H1 (cell line): Measurements from ENCODE around the gene AP2A1. TPM values are rescaled to one million over a fixed set of nuclear protein-coding genes. Genes with fewer than 3 reads are reported as not detected.

Experiments used
- CTCF ChIA-PET: fragments of 300-600 bp; sonication (Branson Sonifier 250); formaldehyde crosslinking; loops from one replicate; lab custom pipeline; 2021; ENCODE audit not compliant: partially characterized antibody; lab: Charles Lee
- POLR2A ChIA-PET: fragments of 300-600 bp; sonication (Branson Sonifier 250); formaldehyde crosslinking; loops from one replicate; lab custom pipeline; 2021; ENCODE audit warnings: inconsistent platforms; ENCODE audit not compliant: partially characterized antibody; lab: Charles Lee
- DNase-seq, 2 experiments: peaks; one replicate each; pipeline versions ENCODE4 v3.0.0 to v3.0.0-alpha.2; 2010 to 2022; ENCODE audit warnings: low spot score in 2 of 2, low read depth in 1 of 2, mixed read lengths in 1 of 2
- FAIRE-seq: peaks from 2 replicates; lab custom pipeline; 2011; peaks lifted over from hg19 to GRCh38; lab: Jason Lieb, UNC
- H2AFZ ChIP-seq: 2 replicates; pipeline ENCODE4 v1.8.1; 2012; ENCODE audit warnings: low read length, inconsistent platforms
- H2AK5ac ChIP-seq: 2 replicates; pipeline ENCODE4 v1.6.1; 2013; ENCODE audit warnings: low read depth, low read length
- H2BK120ac ChIP-seq: replicated peaks from 2 replicates; pipeline ENCODE3; 2013; ENCODE audit warnings: low read depth, low read length, inconsistent platforms
- H2BK12ac ChIP-seq: 2 replicates; pipeline ENCODE4 v1.6.1; 2013; ENCODE audit warnings: low read depth, low read length
- H2BK15ac ChIP-seq: 2 replicates; pipeline ENCODE4 v1.6.1; 2013; ENCODE audit warnings: low read length
- H2BK20ac ChIP-seq: 2 replicates; pipeline ENCODE4 v1.6.1; 2013; ENCODE audit warnings: low read length
- H2BK5ac ChIP-seq: 2 replicates; pipeline ENCODE4 v1.6.1; 2013; ENCODE audit warnings: low read depth, low read length
- H3K14ac ChIP-seq: 2 replicates; pipeline ENCODE4 v1.6.1; 2013; ENCODE audit warnings: inconsistent platforms; ENCODE audit not compliant: insufficient read length
- H3K18ac ChIP-seq: 2 replicates; pipeline ENCODE4 v1.6.1; 2013; ENCODE audit warnings: low read length; ENCODE audit errors: extremely low read depth
- H3K23ac ChIP-seq: 2 replicates; pipeline ENCODE4 v1.6.1; 2013; ENCODE audit warnings: inconsistent platforms; ENCODE audit not compliant: insufficient read length
- H3K23me2 ChIP-seq: 2 replicates; pipeline ENCODE4 v1.6.1; 2013; ENCODE audit warnings: low read depth, low read length
- H3K27ac ChIP-seq: 2 replicates; pipeline ENCODE4 v1.6.1; 2011; ENCODE audit warnings: low read depth, low read length, inconsistent platforms
- H3K27me3 ChIP-seq, 4 experiments: replicated peaks in 1 of 4; 1 replicate in 1 of 4; 2 replicates in 3 of 4; pipeline versions ENCODE4 v1.6.1 to v1.8.1; 2011 to 2013; ENCODE audit warnings: low read length in 3 of 4, mild to moderate bottlenecking in 3 of 4, inconsistent platforms in 2 of 4, mixed read lengths in 2 of 4, moderate library complexity in 1 of 4; ENCODE audit not compliant: control insufficient read depth in 3 of 4, insufficient read depth in 3 of 4; ENCODE audit errors: extremely low read depth in 1 of 4
- H3K36me3 ChIP-seq, 4 experiments: 2 replicates each; pipeline versions ENCODE4 v1.6.1 to v1.8.1; 2011 to 2013; ENCODE audit warnings: mild to moderate bottlenecking in 4 of 4, low read length in 3 of 4, moderate library complexity in 2 of 4, control low read depth in 1 of 4, inconsistent platforms in 1 of 4; ENCODE audit not compliant: insufficient read depth in 4 of 4, control insufficient read depth in 2 of 4
- H3K4ac ChIP-seq: replicated peaks from 2 replicates; pipeline ENCODE3; 2013; ENCODE audit warnings: low read length, low read depth, mixed read lengths, inconsistent platforms; ENCODE audit not compliant: insufficient read length
- H3K4me1 ChIP-seq, 4 experiments: replicated peaks in 1 of 4; 1 replicate in 1 of 4; 2 replicates in 3 of 4; pipeline versions ENCODE4 v1.6.1 to v1.8.1; 2011 to 2013; ENCODE audit warnings: low read length in 3 of 4, inconsistent platforms in 2 of 4, mixed read lengths in 1 of 4; ENCODE audit not compliant: insufficient read depth in 4 of 4, control insufficient read depth in 3 of 4
- H3K4me2 ChIP-seq, 2 experiments: 2 replicates each; pipeline versions ENCODE4 v1.6.1 to v1.8.1; 2011 to 2013; ENCODE audit warnings: low read depth in 2 of 2, low read length in 2 of 2, control low read depth in 1 of 2, inconsistent platforms in 1 of 2, mild to moderate bottlenecking in 1 of 2; ENCODE audit not compliant: insufficient read depth in 1 of 2
- H3K4me3 ChIP-seq, 4 experiments: fragments of 200-600, 300-600 bp in 1 of 4; sonication (generic), shearing (Covaris generic), sonication (Bioruptor Twin) in 1 of 4; 2 replicates each; pipeline versions ENCODE4 v1.5.1 to v1.8.1; 2011 to 2016; ENCODE audit warnings: low read length in 4 of 4, low read depth in 3 of 4, control low read depth in 2 of 4, inconsistent platforms in 2 of 4, mild to moderate bottlenecking in 2 of 4, mixed read lengths in 1 of 4, moderate library complexity in 1 of 4; ENCODE audit not compliant: insufficient read depth in 2 of 4; ENCODE audit errors: extremely low read depth in 1 of 4
- H3K56ac ChIP-seq: replicated peaks from 2 replicates; pipeline ENCODE3; 2013; ENCODE audit warnings: low read depth, mild to moderate bottlenecking, mixed read lengths, low read length, inconsistent platforms; ENCODE audit not compliant: insufficient read length
- H3K79me1 ChIP-seq: 2 replicates; pipeline ENCODE4 v1.6.1; 2013; ENCODE audit warnings: low read depth, low read length, control low read depth
- H3K79me2 ChIP-seq, 2 experiments: 2 replicates each; pipeline versions ENCODE4 v1.6.1 to v1.8.1; 2012 to 2013; ENCODE audit warnings: low read length in 2 of 2, mild to moderate bottlenecking in 2 of 2, inconsistent platforms in 1 of 2; ENCODE audit not compliant: insufficient read depth in 2 of 2, control insufficient read depth in 1 of 2
- H3K9ac ChIP-seq, 4 experiments: replicated peaks in 1 of 4; 1 replicate in 1 of 4; 2 replicates in 3 of 4; pipeline versions ENCODE4 v1.6.1 to v1.8.1; 2011 to 2013; ENCODE audit warnings: low read depth in 3 of 4, low read length in 3 of 4, control low read depth in 2 of 4, mild to moderate bottlenecking in 2 of 4, moderate library complexity in 2 of 4, inconsistent platforms in 1 of 4; ENCODE audit errors: extremely low read depth in 1 of 4
- H3K9me3 ChIP-seq, 2 experiments: 2 replicates each; pipeline versions ENCODE4 v1.6.1 to v1.8.1; 2012 to 2013; ENCODE audit warnings: mild to moderate bottlenecking in 2 of 2, moderate library complexity in 2 of 2, control low read depth in 1 of 2, inconsistent platforms in 1 of 2, low read depth in 1 of 2, low read length in 1 of 2, mixed read lengths in 1 of 2; ENCODE audit not compliant: insufficient read depth in 2 of 2
- H4K20me1 ChIP-seq, 2 experiments: replicated peaks in 1 of 2; 2 replicates each; pipeline versions ENCODE3 to v1.8.1; 2011 to 2013; ENCODE audit warnings: inconsistent platforms in 2 of 2, low read length in 2 of 2, mild to moderate bottlenecking in 1 of 2; ENCODE audit not compliant: insufficient read depth in 2 of 2, control insufficient read depth in 1 of 2
- H4K5ac ChIP-seq: 2 replicates; pipeline ENCODE4 v1.6.1; 2013; ENCODE audit warnings: low read length, low read depth, mixed read lengths, inconsistent platforms; ENCODE audit not compliant: insufficient read length
- H4K8ac ChIP-seq: 2 replicates; pipeline ENCODE4 v1.8.0; 2013; ENCODE audit warnings: mild to moderate bottlenecking, moderate library complexity, low read length, inconsistent platforms; ENCODE audit not compliant: insufficient read depth; ENCODE audit errors: extremely low read depth
- H4K91ac ChIP-seq: replicated peaks from 2 replicates; pipeline ENCODE3; 2013; ENCODE audit warnings: low read length, mixed read lengths, inconsistent platforms; ENCODE audit not compliant: insufficient read length
- BRCA1 ChIP-seq: IDR thresholded peaks from 2 replicates; pipeline ENCODE4 v1.6.1; 2012; ENCODE audit warnings: low read depth, low read length, improper control_type of control experiment
- EZH2 ChIP-seq: fragments of 200-600 bp; sonication (generic); IDR thresholded peaks from 2 replicates; pipeline ENCODE4 v1.7.1; 2012; ENCODE audit warnings: low read depth, mild to moderate bottlenecking, moderate library complexity, low read length, inconsistent platforms; ENCODE audit not compliant: severe bottlenecking
- WGBS, 2 experiments: shearing (Covaris generic) in 1 of 2; methylation state at CpG; one replicate each; pipeline versions ENCODE4 v1.1.6 to v1.1.7; 2013 to 2015; ENCODE audit warnings: low lambda C conversion rate in 2 of 2, mixed read lengths in 2 of 2, inconsistent platforms in 1 of 2, low coverage in 1 of 2, missing lambda C conversion rate in 1 of 2; ENCODE audit not compliant: insufficient replicate concordance in 2 of 2, insufficient coverage in 1 of 2, insufficient read length in 1 of 2; ENCODE audit errors: extremely low coverage in 1 of 2, missing lambda C conversion rate in 1 of 2; 5-methylcytosine and 5-hydroxymethylcytosine counted together
- polyA plus RNA-seq, 7 experiments: library from polyadenylated mRNA; depleted of rRNA in 3 of 7; stranded (reverse) in 5 of 7; unstranded in 2 of 7; fragments of >200 nt in 5 of 7; fragments of 200-250 nt in 2 of 7; gene quantifications; 1 replicate in 5 of 7; 2 replicates in 1 of 7; 4 replicates in 1 of 7; pipeline versions ENCODE4 v1.2.1 to v1.2.3, GENCODE V29; 2011 to 2013; ENCODE audit warnings: missing spikeins in 2 of 7, mixed read lengths in 2 of 7
- total RNA-seq: library from RNA; stranded (reverse); fragmentation: NEBNext Ultra II Directional; extraction: Animal tissue kit (Norgen Biotek cat#: 25700); gene quantifications from 2 replicates; pipeline ENCODE4 v1.2.1, GENCODE V29; 2021

The AP2A1 gene
- total and polyA plus RNA-seq, 2 of the 8 experiments (the other 6 are each of a cell fraction or from before 2014, with no cell fraction given) = 105 to 106 TPM

GRCh38 chr19:49811328-49811727 is 44.5 kb downstream of the AP2A1 start:
- CTCF ChIA-PET = interaction anchor here (1.1 to 2.2 kb wide), 8 partner anchors 11 to 215 kb away, joined by 3 to 13 read pairs (median 4); partner anchors contain the start of gene ZNF473
- H2BK5ac ChIP-seq = no peak overlapping the region
- H3K79me1 ChIP-seq = 0 out of 2 replicates have a peak, but pooled peaks cover 2% of the 10 kb centered on the region
- no peaks in the 10 kb centered on the region for H3K27me3 ChIP-seq
- no peak overlapping the region for H3K14ac ChIP-seq
- H3K23me2 ChIP-seq = peaks cover 2% of the 10 kb centered on the region; the same call in 1 of the 2 replicates
- H4K20me1 ChIP-seq = peaks cover 0 to 8% of the 10 kb centered on the region in 2 experiments
- no peak overlapping the region for H2AFZ ChIP-seq
- no peak overlapping the region for H2BK20ac ChIP-seq
- no peak overlapping the region for H3K4ac ChIP-seq
- H3K79me2 ChIP-seq = no peaks in the 10 kb centered on the region
- no peak overlapping the region for H3K27ac ChIP-seq
- H3K9ac ChIP-seq = no peak overlapping the region
- H3K56ac ChIP-seq = no peak overlapping the region
- peaks cover 6 to 17% (median 12%) of the 10 kb centered on the region in 4 experiments for H3K4me1 ChIP-seq
- FAIRE-seq = no peak
- no peak overlapping the region for H4K91ac ChIP-seq
- H2BK120ac ChIP-seq = no peak overlapping the region
- no peak overlapping the region for H2BK15ac ChIP-seq
- H3K4me3 ChIP-seq = no peak overlapping the region
- POLR2A ChIA-PET = interaction anchor here (0.8 to 3.4 kb wide), 2 partner anchors 9 to 29 kb away, joined by 3 to 11 read pairs; no protein-coding TSS in a partner anchor
- WGBS, 2 experiments = 86% methylated on average over 6 of the region's 6 CpGs; no CpG with 5 or more reads in 1 of the 2 experiments
- no peak overlapping the region for H2AK5ac ChIP-seq
- DNase-seq = no peak
- H3K36me3 ChIP-seq = no peaks in the 10 kb centered on the region
- no peak overlapping the region for H2BK12ac ChIP-seq
- H3K9me3 ChIP-seq = no peaks in the 10 kb centered on the region
- H3K4me2 ChIP-seq = no peak overlapping the region
- no peak overlapping the region for H4K8ac ChIP-seq
- H4K5ac ChIP-seq = no peak overlapping the region
- no peak overlapping the region for H3K23ac ChIP-seq
- H3K18ac ChIP-seq = no peak overlapping the region
- TF ChIP-seq EZH2 (no peak), BRCA1 (no peak)
